Common myeloid progenitor, CD34-positive (primary cell): Measurements from ENCODE around the gene SARDH.

ENCODE experiments used
- CTCF ChIA-PET: fragments of 350-600 bp; sonication (Branson Sonifier 250); formaldehyde crosslinking; loops from one replicate; lab custom pipeline; 2021; ENCODE audit warnings: antibody characterized with exemption; lab: Charles Lee
- POLR2A ChIA-PET: fragments of 350-600 bp; sonication (Branson Sonifier 250); formaldehyde crosslinking; loops from one replicate; lab custom pipeline; 2021; ENCODE audit warnings: antibody characterized with exemption; lab: Charles Lee
- DNase-seq, 3 donors: peaks; one replicate each; pipeline versions ENCODE4 v3.0.0 to v3.0.0-alpha.2; 2013
- H3K27ac ChIP-seq, 2 experiments: 1 replicate in 1 of 2; 2 replicates in 1 of 2; pipeline ENCODE4 v1.7.0; 2013; ENCODE audit warnings: inconsistent platforms in 2 of 2, low read length in 2 of 2, mild to moderate bottlenecking in 2 of 2, low read depth in 1 of 2, moderate library complexity in 1 of 2; ENCODE audit not compliant: severe bottlenecking in 2 of 2, insufficient read depth in 1 of 2, poor library complexity in 1 of 2
- H3K27me3 ChIP-seq, 5 experiments: replicated peaks in 2 of 5; 1 replicate in 3 of 5; 2 replicates in 2 of 5; pipeline versions ENCODE4 v1.6.1 to v1.7.0; 2013; ENCODE audit warnings: low read length in 4 of 5, mild to moderate bottlenecking in 2 of 5, moderate library complexity in 2 of 5, inconsistent platforms in 1 of 5; ENCODE audit not compliant: insufficient read depth in 5 of 5, control insufficient read depth in 4 of 5
- H3K36me3 ChIP-seq, 4 experiments: 1 replicate in 2 of 4; 2 replicates in 2 of 4; pipeline versions ENCODE4 v1.6.1 to v1.7.0; 2013; ENCODE audit warnings: low read length in 3 of 4, control low read depth in 1 of 4, mild to moderate bottlenecking in 1 of 4; ENCODE audit not compliant: control insufficient read depth in 4 of 4, insufficient read depth in 4 of 4
- H3K4me1 ChIP-seq, 4 experiments: 1 replicate in 3 of 4; 2 replicates in 1 of 4; pipeline versions ENCODE4 v1.6.1 to v1.7.1; 2013; ENCODE audit warnings: low read length in 3 of 4, mild to moderate bottlenecking in 3 of 4, control low read depth in 1 of 4, inconsistent platforms in 1 of 4, moderate library complexity in 1 of 4; ENCODE audit not compliant: control insufficient read depth in 4 of 4, insufficient read depth in 4 of 4; ENCODE audit errors: control extremely low read depth in 1 of 4
- H3K4me3 ChIP-seq, 7 experiments: 1 replicate in 4 of 7; 2 replicates in 3 of 7; pipeline versions ENCODE4 v1.5.1 to v1.7.0; 2013; ENCODE audit warnings: mild to moderate bottlenecking in 7 of 7, low read length in 6 of 7, moderate library complexity in 6 of 7, inconsistent platforms in 2 of 7, low read depth in 2 of 7, control low read depth in 1 of 7; ENCODE audit not compliant: insufficient read depth in 4 of 7, control insufficient read depth in 1 of 7; ENCODE audit errors: extremely low read depth in 1 of 7
- H3K9me3 ChIP-seq, 5 experiments: 1 replicate in 4 of 5; 2 replicates in 1 of 5; pipeline versions ENCODE4 v1.6.1 to v1.7.1; 2013; ENCODE audit warnings: low read length in 4 of 5, mild to moderate bottlenecking in 2 of 5, inconsistent platforms in 1 of 5, low read depth in 1 of 5, moderate library complexity in 1 of 5; ENCODE audit not compliant: control insufficient read depth in 4 of 5, insufficient read depth in 2 of 5; ENCODE audit errors: control extremely low read depth in 1 of 5
- WGBS: methylation state at CpG from one replicate; pipeline ENCODE4 v1.1.5; 2013; ENCODE audit not compliant: insufficient coverage; 5-methylcytosine and 5-hydroxymethylcytosine counted together

The SARDH gene

GRCh38 chr9:133645021-133645765, 93.0 kb downstream of the SARDH start:
- Histone ChIP-seq H3K27ac (no peak overlapping the region), H3K4me3 (no peak overlapping the region), H3K4me1 (peaks cover 0 to 4% (median 1%) of the 10 kb centered on the region in 4 experiments), H3K9me3 (no peaks in the 10 kb centered on the region), H3K27me3 (peaks cover 0 to 7% (median 0%) of the 10 kb centered on the region in 5 experiments), H3K36me3 (no peaks in the 10 kb centered on the region)
- POLR2A ChIA-PET: interaction anchor here (0.6 kb wide), 1 partner anchor 60 kb away, joined by 3 read pairs; no protein-coding TSS in a partner anchor
- peak; percentile 22 to 60 (median 39) for DNase-seq
- CTCF ChIA-PET: interaction anchor here (0.7 kb wide), 1 partner anchor 40 kb away, joined by 3 read pairs; no protein-coding TSS in a partner anchor
- 23% methylated on average over 6 of the region's 10 CpGs for WGBS

- no peaks in the 10 kb centered on the region for H3K9me3 ChIP-seq
These were observed 94.0 kb downstream of the SARDH start for GRCh38 chr9:133643978-133644760.

GRCh38 chr9:133643362-133643755, 94.8 kb downstream of the SARDH start:
- no peak overlapping the region for H3K4me3 ChIP-seq
- no peak for DNase-seq
- no peaks in the 10 kb centered on the region for H3K9me3 ChIP-seq
- H3K27me3 ChIP-seq: peaks cover 0 to 6% (median 0%) of the 10 kb centered on the region in 5 experiments
- ChIA-PET POLR2A (no interaction called here), CTCF (no interaction called here)
- H3K4me1 ChIP-seq: peaks cover 0 to 4% (median 1%) of the 10 kb centered on the region in 4 experiments
- no peaks in the 10 kb centered on the region for H3K36me3 ChIP-seq
- WGBS: 99% methylated on average over 17 of the region's 20 CpGs
- no peak overlapping the region for H3K27ac ChIP-seq

More at GRCh38 chr9:133643978-133644760, 94.0 kb downstream of the SARDH start:
- Histone ChIP-seq H3K36me3 (no peaks in the 10 kb centered on the region), H3K4me1 (peaks cover 0 to 4% (median 1%) of the 10 kb centered on the region in 4 experiments), H3K27ac (no peak overlapping the region), H3K4me3 (no peak overlapping the region), H3K27me3 (peaks cover 0 to 5% (median 0%) of the 10 kb centered on the region in 5 experiments)
- POLR2A ChIA-PET: interaction anchor here (0.6 kb wide), 1 partner anchor 59 kb away, joined by 3 read pairs; no protein-coding TSS in a partner anchor
- DNase-seq: no peak
- 88% methylated on average over 16 of the region's 23 CpGs for WGBS
- CTCF ChIA-PET: no interaction called here

- peaks cover 0 to 6% (median 0%) of the 10 kb centered on the region in 5 experiments for H3K27me3 ChIP-seq
- CTCF ChIA-PET: interaction anchor here (1.1 kb wide), 1 partner anchor 54 kb away, joined by 3 read pairs; no protein-coding TSS in a partner anchor
These were observed 95.3 kb downstream of the SARDH start for GRCh38 chr9:133642708-133643361.

GRCh38 chr9:133641861-133642595, 96.1 kb downstream of the SARDH start:
- peaks cover 0 to 4% (median 1%) of the 10 kb centered on the region in 4 experiments for H3K4me1 ChIP-seq
- H3K27me3 ChIP-seq: peaks cover 0 to 4% (median 0%) of the 10 kb centered on the region in 5 experiments
- DNase-seq: no peak
- WGBS: 98% methylated on average over 24 of the region's 25 CpGs
- no peaks in the 10 kb centered on the region for H3K9me3 ChIP-seq
- no peaks in the 10 kb centered on the region for H3K36me3 ChIP-seq
- ChIA-PET POLR2A (no interaction called here), CTCF (interaction anchor here (1.1 kb wide), 1 partner anchor 53 kb away, joined by 3 read pairs; no protein-coding TSS in a partner anchor)
- no peak overlapping the region for H3K27ac ChIP-seq
- H3K4me3 ChIP-seq: no peak overlapping the region

More at GRCh38 chr9:133642708-133643361, 95.3 kb downstream of the SARDH start:
- no peak for DNase-seq
- POLR2A ChIA-PET: no interaction called here
- Histone ChIP-seq H3K9me3 (no peaks in the 10 kb centered on the region), H3K36me3 (no peaks in the 10 kb centered on the region), H3K4me1 (peaks cover 0 to 4% (median 1%) of the 10 kb centered on the region in 4 experiments), H3K27ac (no peak overlapping the region), H3K4me3 (no peak overlapping the region)
- 56% methylated on average over 14 of the region's 16 CpGs for WGBS

GRCh38 chr9:133641396-133641655, 96.8 kb downstream of the SARDH start:
- CTCF ChIA-PET: no interaction called here
- Histone ChIP-seq H3K4me3 (no peak overlapping the region), H3K4me1 (peaks cover 0 to 4% (median 1%) of the 10 kb centered on the region in 4 experiments), H3K9me3 (no peaks in the 10 kb centered on the region), H3K27ac (no peak overlapping the region), H3K36me3 (no peaks in the 10 kb centered on the region), H3K27me3 (peaks cover 0 to 4% (median 0%) of the 10 kb centered on the region in 5 experiments)
- POLR2A ChIA-PET: no interaction called here
- no peak for DNase-seq
- WGBS: 97% methylated on average over 7 of the region's 7 CpGs
